GM10847 (cell line): ENCODE data around the gene ANXA3.

Source experiments
- POLR2A ChIP-seq: IDR thresholded peaks from 2 replicates; pipeline ENCODE4 v1.6.1; 2011; ENCODE audit not compliant: insufficient read length; ENCODE audit errors: extremely low read depth

ANXA3 gene

GRCh38 chr4:78551420-78552351 lies at the start of gene ANXA3:
TSS of gene ANXA3 (plus strand) at chr4:78551770. CDS start at chr4:78554474, 2,704 bp downstream.
- TF ChIP-seq POLR2A, result no peak

GRCh38 chr4:78509043-78509442 lies 42.5 kb upstream of the ANXA3 start:
- TF ChIP-seq POLR2A, result no peak

- TF ChIP-seq POLR2A, result no peak
Observed at GRCh38 chr4:78510108-78510507, 41.5 kb upstream of the ANXA3 start.

- TF ChIP-seq POLR2A, result no peak
Observed at GRCh38 chr4:78510681-78511080, 40.9 kb upstream of the ANXA3 start.

- TF ChIP-seq POLR2A, result no peak
Observed at GRCh38 chr4:78512357-78512920, 39.1 kb upstream of the ANXA3 start.

GRCh38 chr4:78513411-78513975 lies 38.1 kb upstream of the ANXA3 start:
- TF ChIP-seq POLR2A, result no peak

GRCh38 chr4:78517050-78517652 lies 34.4 kb upstream of the ANXA3 start:
- TF ChIP-seq POLR2A, result no peak

GRCh38 chr4:78518561-78518960 lies 33.0 kb upstream of the ANXA3 start:
- no peak for TF ChIP-seq POLR2A

- TF ChIP-seq POLR2A, result no peak
Observed at GRCh38 chr4:78519962-78520361, 31.6 kb upstream of the ANXA3 start.

GRCh38 chr4:78520808-78521226 lies 30.8 kb upstream of the ANXA3 start:
- no peak for TF ChIP-seq POLR2A

- no peak for TF ChIP-seq POLR2A
Observed at GRCh38 chr4:78524009-78524408, 27.6 kb upstream of the ANXA3 start.

- TF ChIP-seq POLR2A, result no peak
Observed at GRCh38 chr4:78525559-78525958, 26.0 kb upstream of the ANXA3 start.

GRCh38 chr4:78527103-78527502 lies 24.5 kb upstream of the ANXA3 start:
- TF ChIP-seq POLR2A, result no peak

GRCh38 chr4:78527555-78527954 lies 24.0 kb upstream of the ANXA3 start:
- TF ChIP-seq POLR2A, result no peak

- no peak for TF ChIP-seq POLR2A
Observed at GRCh38 chr4:78528327-78528726, 23.2 kb upstream of the ANXA3 start.
